Stimulated activated naive CD8-positive, alpha-beta T cell treated with anti-CD3 and anti-CD28 coated beads, Interleukin-15, Interleukin-2, amounts not matched to agents 100 U/mL and 50 U/mL, for 24 hours (primary cell): ENCODE measurements around the gene C1orf50.

Experiments
- ATAC-seq: fragments of 150-1000 bp; cut with Tn5 transposase; one replicate; pipeline ENCODE4 v1.10.0; 2021
- DNase-seq: peaks from one replicate; pipeline ENCODE4 v3.0.0; 2021

C1orf50 gene

GRCh38 chr1:42759114-42759513 is 7.9 kb upstream of the C1orf50 start:
- DNase-seq (no peak), ATAC-seq (no peak)

- no peak for ATAC-seq
- DNase-seq, result no peak
Measured at GRCh38 chr1:42761567-42761966, 5.5 kb upstream of the C1orf50 start.

- ATAC-seq (no peak), DNase-seq (no peak)
Measured at GRCh38 chr1:42762269-42762668, 4.8 kb upstream of the C1orf50 start.

- ATAC-seq, result no peak
- no peak for DNase-seq
Measured at GRCh38 chr1:42765269-42765668, 1.8 kb upstream of the C1orf50 start.

- peak; percentile 65 for DNase-seq
- peak; percentile 10 for ATAC-seq
Measured at GRCh38 chr1:42765832-42766740, 963 bp upstream of the C1orf50 start.

- DNase-seq, result no peak
- peak; percentile 21 for ATAC-seq
Measured at GRCh38 chr1:42767510-42768000, 506 bp downstream of the C1orf50 start.

GRCh38 chr1:42768172-42768571 is 1.1 kb downstream of the C1orf50 start:
- ATAC-seq (no peak), DNase-seq (no peak)

GRCh38 chr1:42769811-42770210 is 2.8 kb downstream of the C1orf50 start:
- ATAC-seq, result no peak
- DNase-seq, result no peak

GRCh38 chr1:42773420-42773819 is 6.4 kb downstream of the C1orf50 start:
- DNase-seq, result no peak
- ATAC-seq, result no peak

GRCh38 chr1:42774928-42775526 is 8.0 kb downstream of the C1orf50 start:
- DNase-seq, result no peak
- ATAC-seq, result no peak

GRCh38 chr1:42776502-42776901 is 9.5 kb downstream of the C1orf50 start:
- DNase-seq (no peak), ATAC-seq (no peak)

- peak; percentile 49 for ATAC-seq
- DNase-seq, result peak; percentile 39
Measured at GRCh38 chr1:42777852-42778251, 10.8 kb downstream of the C1orf50 start.

- DNase-seq (no peak), ATAC-seq (peak; percentile 41)
Measured at GRCh38 chr1:42779725-42780124, 12.7 kb downstream of the C1orf50 start.

GRCh38 chr1:42780176-42780575 is 13.1 kb downstream of the C1orf50 start:
- DNase-seq (no peak), ATAC-seq (no peak)

GRCh38 chr1:42783092-42783491 is 16.0 kb downstream of the C1orf50 start:
- no peak for ATAC-seq
- DNase-seq, result no peak

- no peak for DNase-seq
- no peak for ATAC-seq
Measured at GRCh38 chr1:42784547-42784945, 17.5 kb downstream of the C1orf50 start.

- DNase-seq, result peak; percentile 44
Measured at GRCh38 chr1:42784946-42785693, 18.1 kb downstream of the C1orf50 start, which contains the start of gene TMEM269. Gene TMEM269, plus strand, starts transcription at chr1:42784991. Its CDS starts 4,903 bp downstream, at chr1:42789894.

GRCh38 chr1:42786097-42786496 is 19.0 kb downstream of the C1orf50 start:
- no peak for ATAC-seq
- no peak for DNase-seq

More at GRCh38 chr1:42784946-42785693, 18.1 kb downstream of the C1orf50 start, which contains the start of gene TMEM269:
- ATAC-seq, result peak; percentile 38

- ATAC-seq (no peak), DNase-seq (no peak)
Measured at GRCh38 chr1:42788021-42788420, 21.0 kb downstream of the C1orf50 start.

GRCh38 chr1:42793824-42794223 is 26.8 kb downstream of the C1orf50 start:
- DNase-seq, result no peak
- no peak for ATAC-seq

GRCh38 chr1:42797414-42797813 is 30.4 kb downstream of the C1orf50 start:
- DNase-seq (no peak), ATAC-seq (no peak)

GRCh38 chr1:42797979-42798378 is 30.9 kb downstream of the C1orf50 start:
- no peak for ATAC-seq
- DNase-seq, result no peak
